NK-92 (cell line): ENCODE results near the gene CCDC91.
"Not testable (repeated sequence)": the region's sequence is repeated elsewhere in the genome, so short reads cannot be mapped to it uniquely, and the experiment has no call there.

Experiments used
- DNase-seq: peaks from one replicate; lab custom pipeline; 2025; ENCODE audit not compliant: unreplicated experiment; lab: John Stamatoyannopoulos, UW

CCDC91 gene

GRCh38 chr12:28180786-28181185 lies 9.5 kb upstream of the CCDC91 start:
- no peak for DNase-seq

GRCh38 chr12:28184375-28184774 lies 5.9 kb upstream of the CCDC91 start:
- no peak for DNase-seq

- no peak for DNase-seq
These were observed 3.8 kb upstream of the CCDC91 start for GRCh38 chr12:28186500-28186899.

GRCh38 chr12:28189784-28190320 lies 404 bp upstream of the CCDC91 start:
- DNase-seq = no peak

- DNase-seq = no peak
These were observed 1.1 kb downstream of the CCDC91 start for GRCh38 chr12:28191051-28192048.

- DNase-seq = no peak
These were observed 1.9 kb downstream of the CCDC91 start for GRCh38 chr12:28192125-28192524.

GRCh38 chr12:28194621-28195020 lies 4.4 kb downstream of the CCDC91 start:
- not testable (repeated sequence) for DNase-seq

- DNase-seq = not testable (repeated sequence)
These were observed 10.9 kb downstream of the CCDC91 start for GRCh38 chr12:28201136-28201535.

GRCh38 chr12:28202374-28203130 lies 12.3 kb downstream of the CCDC91 start:
- DNase-seq = no peak

- no peak for DNase-seq
These were observed 19.5 kb downstream of the CCDC91 start for GRCh38 chr12:28209782-28210181.

- DNase-seq = no peak
These were observed 21.9 kb downstream of the CCDC91 start for GRCh38 chr12:28212182-28212581.

- no peak for DNase-seq
These were observed 24.8 kb downstream of the CCDC91 start for GRCh38 chr12:28215021-28215420.

GRCh38 chr12:28216016-28216415 lies 25.8 kb downstream of the CCDC91 start:
- DNase-seq = no peak

- no peak for DNase-seq
These were observed 27.5 kb downstream of the CCDC91 start for GRCh38 chr12:28217805-28218204.

GRCh38 chr12:28218875-28219274 lies 28.6 kb downstream of the CCDC91 start:
- DNase-seq = no peak

- no peak for DNase-seq
These were observed 29.6 kb downstream of the CCDC91 start for GRCh38 chr12:28219827-28220226.

- no peak for DNase-seq
These were observed 31.9 kb downstream of the CCDC91 start for GRCh38 chr12:28222081-28222700.

GRCh38 chr12:28223025-28223554 lies 32.8 kb downstream of the CCDC91 start:
- no peak for DNase-seq

- no peak for DNase-seq
These were observed 33.6 kb downstream of the CCDC91 start for GRCh38 chr12:28223858-28224257.

GRCh38 chr12:28226705-28227104 lies 36.4 kb downstream of the CCDC91 start:
- no peak for DNase-seq

- no peak for DNase-seq
These were observed 37.0 kb downstream of the CCDC91 start for GRCh38 chr12:28227251-28227650.
